K562 (cell line): ENCODE data around the gene INCA1. TPM values are rescaled to one million over a fixed set of nuclear protein-coding genes. Genes with fewer than 3 reads are reported as not detected.
A peak's percentile ranks its signal among the peaks of the same experiment; 100 is the strongest.

Experiments used
- ADNP ChIP-seq: fragments of 200-800 bp; sonication (Bioruptor generic); IDR thresholded peaks from 2 replicates; pipeline ENCODE4 v1.6.1; 2016; ENCODE audit warnings: missing genetic modification characterization, missing compliant biosample characterization
- ARNT ChIP-seq, 2 experiments: fragments of 450-650 bp; IDR thresholded peaks; 2 replicates each; pipeline ENCODE4 v1.6.1; 2016; ENCODE audit warnings: mild to moderate bottlenecking in 1 of 2
- EWSR1 ChIP-seq: fragments of 450-650 bp; IDR thresholded peaks from 2 replicates; pipeline ENCODE4 v1.6.1; 2018; ENCODE audit warnings: borderline replicate concordance, mild to moderate bottlenecking, low read depth, moderate library complexity; ENCODE audit not compliant: partially characterized antibody
- FOSL1 ChIP-seq: fragments of 200-800 bp; sonication (Bioruptor generic); conservative IDR thresholded peaks from 2 replicates; pipeline ENCODE4 v1.6.1; 2016; ENCODE audit warnings: missing genetic modification characterization, missing compliant biosample characterization
- FOXJ3 ChIP-seq: sonication (generic); formaldehyde crosslinking; IDR thresholded peaks from 2 replicates; pipeline ENCODE4 v1.4.0; 2020; ENCODE audit warnings: mild to moderate bottlenecking, missing genetic modification reagents
- MBD2 ChIP-seq: sonication (generic); IDR thresholded peaks from 2 replicates; pipeline ENCODE4 v1.6.1; 2016; ENCODE audit warnings: low read depth, borderline replicate concordance
- MTA2 ChIP-seq: fragments of 450-650 bp; IDR thresholded peaks from 2 replicates; pipeline ENCODE4 v1.6.1; 2016; ENCODE audit warnings: low read depth
- NUFIP1 ChIP-seq: fragments of 450-650 bp; IDR thresholded peaks from 2 replicates; pipeline ENCODE4 v1.6.1; 2018; ENCODE audit not compliant: partially characterized antibody
- PKNOX1 ChIP-seq: fragments of 450-650 bp; IDR thresholded peaks from 2 replicates; pipeline ENCODE4 v1.6.1; 2016
- RHOXF2B ChIP-seq: fragments of 250-450 bp; sonication (Bioruptor Pico); conservative IDR thresholded peaks from 2 replicates; pipeline ENCODE4 v1.5.1; 2021
- SIN3B ChIP-seq: fragments of 450-650 bp; IDR thresholded peaks from 2 replicates; pipeline ENCODE4 v1.6.1; 2017; ENCODE audit warnings: low read depth, mild to moderate bottlenecking, moderate library complexity
- TAF1 ChIP-seq: IDR thresholded peaks from 2 replicates; pipeline ENCODE4 v1.6.1; 2011; ENCODE audit warnings: mild to moderate bottlenecking, low read length, moderate library complexity; ENCODE audit not compliant: insufficient read depth, control insufficient read depth, severe bottlenecking; ENCODE audit errors: extremely low read depth
- ZC3H11A ChIP-seq: IDR thresholded peaks from 2 replicates; pipeline ENCODE4 v1.6.1; 2012; ENCODE audit warnings: low read depth, low read length, improper control_type of control experiment
- polyA plus RNA-seq, 8 experiments: library from polyadenylated mRNA; depleted of rRNA in 4 of 8; stranded (reverse) in 5 of 8; unstranded in 3 of 8; fragments of >200 nt; fragmentation: Nextera tagmentation in 2 of 8; fragmentation: Illumina TruSeq in 1 of 8; extraction: Ambion mirVana in 2 of 8; extraction: Trizol in 1 of 8; gene quantifications; 2 replicates each; pipeline versions ENCODE4 v1.2.1 to v1.2.3, GENCODE V29; 2011 to 2014; ENCODE audit warnings: inconsistent platforms in 1 of 8, missing spikeins in 1 of 8
- total RNA-seq, 7 experiments: library from RNA; depleted of rRNA in 6 of 7; stranded (reverse); fragments of >200 nt in 6 of 7; fragmentation: Illumina TruSeq in 2 of 7; extraction: Trizol in 2 of 7; gene quantifications; 2 replicates each; pipeline versions ENCODE4 v1.2.1 to v1.2.3, GENCODE V29; 2011 to 2021; ENCODE audit warnings: low replicate concordance in 1 of 7
- TF ChIP-seq, protein P1 (sequence below): fragments of 250-450 bp; sonication (Bioruptor Pico); IDR thresholded peaks from 2 replicates; pipeline ENCODE4 v1.4.0; 2020
- TF ChIP-seq, protein P2 (sequence below): fragments of 450-650 bp; IDR thresholded peaks from 2 replicates; pipeline ENCODE4 v1.6.1; 2014; ENCODE audit warnings: low read depth, mild to moderate bottlenecking, moderate library complexity, borderline replicate concordance
- TF ChIP-seq, protein P3 (sequence below): sonication (generic); formaldehyde crosslinking; IDR thresholded peaks from 2 replicates; pipeline ENCODE4 v1.4.0; 2020; ENCODE audit warnings: mild to moderate bottlenecking, missing genetic modification reagents

The INCA1 gene
- total and polyA plus RNA-seq, 9 of the 15 experiments (the other 6 are each of a cell fraction or from before 2014, with no cell fraction given), result 0.08 to 0.50 (median 0.13) TPM; not detected in 4

GRCh38 chr17:4948166-4948930, 49.0 kb downstream of the INCA1 start, which contains the start of gene PFN1 (continued):
- TF ChIP-seq, protein P1, sequence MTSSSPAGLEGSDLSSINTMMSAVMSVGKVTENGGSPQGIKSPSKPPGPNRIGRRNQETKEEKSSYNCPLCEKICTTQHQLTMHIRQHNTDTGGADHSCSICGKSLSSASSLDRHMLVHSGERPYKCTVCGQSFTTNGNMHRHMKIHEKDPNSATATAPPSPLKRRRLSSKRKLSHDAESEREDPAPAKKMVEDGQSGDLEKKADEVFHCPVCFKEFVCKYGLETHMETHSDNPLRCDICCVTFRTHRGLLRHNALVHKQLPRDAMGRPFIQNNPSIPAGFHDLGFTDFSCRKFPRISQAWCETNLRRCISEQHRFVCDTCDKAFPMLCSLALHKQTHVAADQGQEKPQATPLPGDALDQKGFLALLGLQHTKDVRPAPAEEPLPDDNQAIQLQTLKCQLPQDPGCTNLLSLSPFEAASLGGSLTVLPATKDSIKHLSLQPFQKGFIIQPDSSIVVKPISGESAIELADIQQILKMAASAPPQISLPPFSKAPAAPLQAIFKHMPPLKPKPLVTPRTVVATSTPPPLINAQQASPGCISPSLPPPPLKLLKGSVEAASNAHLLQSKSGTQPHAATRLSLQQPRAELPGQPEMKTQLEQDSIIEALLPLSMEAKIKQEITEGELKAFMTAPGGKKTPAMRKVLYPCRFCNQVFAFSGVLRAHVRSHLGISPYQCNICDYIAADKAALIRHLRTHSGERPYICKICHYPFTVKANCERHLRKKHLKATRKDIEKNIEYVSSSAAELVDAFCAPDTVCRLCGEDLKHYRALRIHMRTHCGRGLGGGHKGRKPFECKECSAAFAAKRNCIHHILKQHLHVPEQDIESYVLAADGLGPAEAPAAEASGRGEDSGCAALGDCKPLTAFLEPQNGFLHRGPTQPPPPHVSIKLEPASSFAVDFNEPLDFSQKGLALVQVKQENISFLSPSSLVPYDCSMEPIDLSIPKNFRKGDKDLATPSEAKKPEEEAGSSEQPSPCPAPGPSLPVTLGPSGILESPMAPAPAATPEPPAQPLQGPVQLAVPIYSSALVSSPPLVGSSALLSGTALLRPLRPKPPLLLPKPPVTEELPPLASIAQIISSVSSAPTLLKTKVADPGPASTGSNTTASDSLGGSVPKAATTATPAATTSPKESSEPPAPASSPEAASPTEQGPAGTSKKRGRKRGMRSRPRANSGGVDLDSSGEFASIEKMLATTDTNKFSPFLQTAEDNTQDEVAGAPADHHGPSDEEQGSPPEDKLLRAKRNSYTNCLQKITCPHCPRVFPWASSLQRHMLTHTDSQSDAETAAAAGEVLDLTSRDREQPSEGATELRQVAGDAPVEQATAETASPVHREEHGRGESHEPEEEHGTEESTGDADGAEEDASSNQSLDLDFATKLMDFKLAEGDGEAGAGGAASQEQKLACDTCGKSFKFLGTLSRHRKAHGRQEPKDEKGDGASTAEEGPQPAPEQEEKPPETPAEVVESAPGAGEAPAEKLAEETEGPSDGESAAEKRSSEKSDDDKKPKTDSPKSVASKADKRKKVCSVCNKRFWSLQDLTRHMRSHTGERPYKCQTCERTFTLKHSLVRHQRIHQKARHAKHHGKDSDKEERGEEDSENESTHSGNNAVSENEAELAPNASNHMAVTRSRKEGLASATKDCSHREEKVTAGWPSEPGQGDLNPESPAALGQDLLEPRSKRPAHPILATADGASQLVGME, result 0 out of 2 replicates have a peak, but pooled peaks have one; percentile 25
- peak in 1 of 2 experiments; percentile 81; a peak in 1 of 4 replicates for TF ChIP-seq ARNT (IDR thresholded peaks at IDR 0.05)
- TF ChIP-seq, protein P2, sequence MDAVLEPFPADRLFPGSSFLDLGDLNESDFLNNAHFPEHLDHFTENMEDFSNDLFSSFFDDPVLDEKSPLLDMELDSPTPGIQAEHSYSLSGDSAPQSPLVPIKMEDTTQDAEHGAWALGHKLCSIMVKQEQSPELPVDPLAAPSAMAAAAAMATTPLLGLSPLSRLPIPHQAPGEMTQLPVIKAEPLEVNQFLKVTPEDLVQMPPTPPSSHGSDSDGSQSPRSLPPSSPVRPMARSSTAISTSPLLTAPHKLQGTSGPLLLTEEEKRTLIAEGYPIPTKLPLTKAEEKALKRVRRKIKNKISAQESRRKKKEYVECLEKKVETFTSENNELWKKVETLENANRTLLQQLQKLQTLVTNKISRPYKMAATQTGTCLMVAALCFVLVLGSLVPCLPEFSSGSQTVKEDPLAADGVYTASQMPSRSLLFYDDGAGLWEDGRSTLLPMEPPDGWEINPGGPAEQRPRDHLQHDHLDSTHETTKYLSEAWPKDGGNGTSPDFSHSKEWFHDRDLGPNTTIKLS, result no peak
- peak; percentile 50; the same call in 1 of the 2 replicates for TF ChIP-seq MBD2
- TF ChIP-seq ADNP (tag), result no peak
- TF ChIP-seq RHOXF2B (CRISPR knock-in tag), result no peak
- no peak for TF ChIP-seq EWSR1
- TF ChIP-seq NUFIP1, result no peak
- TF ChIP-seq PKNOX1, result no peak
- peak; percentile 29; the same call in 1 of the 2 replicates for TF ChIP-seq MTA2
- TF ChIP-seq TAF1, result peak; percentile 84
- TF ChIP-seq FOSL1 (tag), result peak; percentile 36; the same call in 1 of the 2 replicates
- no peak for TF ChIP-seq FOXJ3 (CRISPR knock-in tag)
- TF ChIP-seq ZC3H11A, result no peak
- TF ChIP-seq SIN3B, result no peak
- TF ChIP-seq, protein P3, sequence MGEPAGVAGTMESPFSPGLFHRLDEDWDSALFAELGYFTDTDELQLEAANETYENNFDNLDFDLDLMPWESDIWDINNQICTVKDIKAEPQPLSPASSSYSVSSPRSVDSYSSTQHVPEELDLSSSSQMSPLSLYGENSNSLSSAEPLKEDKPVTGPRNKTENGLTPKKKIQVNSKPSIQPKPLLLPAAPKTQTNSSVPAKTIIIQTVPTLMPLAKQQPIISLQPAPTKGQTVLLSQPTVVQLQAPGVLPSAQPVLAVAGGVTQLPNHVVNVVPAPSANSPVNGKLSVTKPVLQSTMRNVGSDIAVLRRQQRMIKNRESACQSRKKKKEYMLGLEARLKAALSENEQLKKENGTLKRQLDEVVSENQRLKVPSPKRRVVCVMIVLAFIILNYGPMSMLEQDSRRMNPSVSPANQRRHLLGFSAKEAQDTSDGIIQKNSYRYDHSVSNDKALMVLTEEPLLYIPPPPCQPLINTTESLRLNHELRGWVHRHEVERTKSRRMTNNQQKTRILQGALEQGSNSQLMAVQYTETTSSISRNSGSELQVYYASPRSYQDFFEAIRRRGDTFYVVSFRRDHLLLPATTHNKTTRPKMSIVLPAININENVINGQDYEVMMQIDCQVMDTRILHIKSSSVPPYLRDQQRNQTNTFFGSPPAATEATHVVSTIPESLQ (CRISPR knock-in tag), result 0 out of 2 replicates have a peak, but pooled peaks have one; percentile 25
